HEK293 (cell line): ENCODE measurements around the gene PRICKLE1.

ENCODE experiments used
- BCL6B ChIP-seq: fragments of 450-650 bp; formaldehyde crosslinking; IDR thresholded peaks from 2 replicates; pipeline ENCODE4 v1.5.1; 2017; ENCODE audit warnings: missing biosample characterization, missing genetic modification characterization
- GLIS2 ChIP-seq: fragments of 450-650 bp; formaldehyde crosslinking; IDR thresholded peaks from 2 replicates; pipeline ENCODE4 v1.5.1; 2016; ENCODE audit warnings: missing biosample characterization, missing genetic modification characterization
- KLF8 ChIP-seq: fragments of 450-650 bp; formaldehyde crosslinking; IDR thresholded peaks from 2 replicates; pipeline ENCODE4 v1.5.1; 2016; ENCODE audit warnings: missing biosample characterization, missing genetic modification characterization
- KLF9 ChIP-seq: fragments of 450-650 bp; formaldehyde crosslinking; IDR thresholded peaks from 2 replicates; pipeline ENCODE4 v1.5.1; 2016; ENCODE audit warnings: missing biosample characterization, missing genetic modification characterization, low read depth
- MYNN ChIP-seq: fragments of 450-650 bp; formaldehyde crosslinking; IDR thresholded peaks from 2 replicates; pipeline ENCODE4 v1.5.1; 2016; ENCODE audit warnings: missing biosample characterization, missing genetic modification characterization, borderline replicate concordance
- OVOL3 ChIP-seq: fragments of 450-650 bp; formaldehyde crosslinking; IDR thresholded peaks from 2 replicates; pipeline ENCODE4 v1.5.1; 2016; ENCODE audit warnings: missing biosample characterization, missing genetic modification characterization
- PRDM4 ChIP-seq: fragments of 450-650 bp; formaldehyde crosslinking; IDR thresholded peaks from 2 replicates; pipeline ENCODE4 v1.5.1; 2017; ENCODE audit warnings: missing biosample characterization, missing genetic modification characterization
- SCRT2 ChIP-seq: fragments of 450-650 bp; formaldehyde crosslinking; IDR thresholded peaks from 2 replicates; pipeline ENCODE4 v1.5.1; 2016; ENCODE audit warnings: missing biosample characterization, missing genetic modification characterization
- ZBTB26 ChIP-seq: fragments of 450-650 bp; formaldehyde crosslinking; optimal IDR thresholded peaks from 2 replicates; pipeline ENCODE3; 2016; ENCODE audit warnings: missing biosample characterization, mild to moderate bottlenecking, missing genetic modification characterization
- ZBTB44 ChIP-seq: fragments of 450-650 bp; IDR thresholded peaks from 2 replicates; pipeline ENCODE4 v1.5.1; 2018; ENCODE audit warnings: missing biosample characterization, mild to moderate bottlenecking, missing genetic modification characterization
- ZNF10 ChIP-seq: fragments of 450-650 bp; formaldehyde crosslinking; IDR thresholded peaks from 2 replicates; pipeline ENCODE4 v1.5.1; 2017; ENCODE audit warnings: missing biosample characterization, missing genetic modification characterization
- ZNF138 ChIP-seq: fragments of 450-650 bp; formaldehyde crosslinking; IDR thresholded peaks from 2 replicates; pipeline ENCODE4 v1.5.1; 2016; ENCODE audit warnings: missing biosample characterization, missing genetic modification characterization, borderline replicate concordance
- ZNF140 ChIP-seq: fragments of 450-650 bp; formaldehyde crosslinking; IDR thresholded peaks from 2 replicates; pipeline ENCODE4 v1.5.1; 2016; ENCODE audit warnings: missing biosample characterization, missing genetic modification characterization
- ZNF16 ChIP-seq: fragments of 450-650 bp; formaldehyde crosslinking; IDR thresholded peaks from 2 replicates; pipeline ENCODE4 v1.5.1; 2016; ENCODE audit warnings: low read depth, missing biosample characterization, missing genetic modification characterization
- ZNF2 ChIP-seq: fragments of 450-650 bp; formaldehyde crosslinking; IDR thresholded peaks from 2 replicates; pipeline ENCODE4 v1.5.1; 2016; ENCODE audit warnings: missing biosample characterization, missing genetic modification characterization
- ZNF248 ChIP-seq: fragments of 450-650 bp; formaldehyde crosslinking; IDR thresholded peaks from 2 replicates; pipeline ENCODE4 v1.5.1; 2017; ENCODE audit warnings: missing biosample characterization, missing genetic modification characterization
- ZNF366 ChIP-seq: fragments of 450-650 bp; formaldehyde crosslinking; conservative IDR thresholded peaks from 2 replicates; pipeline ENCODE4 v1.5.1; 2016; ENCODE audit warnings: missing biosample characterization, missing genetic modification characterization
- ZNF416 ChIP-seq: fragments of 450-650 bp; formaldehyde crosslinking; IDR thresholded peaks from 2 replicates; pipeline ENCODE4 v1.5.1; 2016; ENCODE audit warnings: missing biosample characterization, missing genetic modification characterization
- ZNF473 ChIP-seq: fragments of 450-650 bp; formaldehyde crosslinking; IDR thresholded peaks from 2 replicates; pipeline ENCODE4 v1.5.1; 2017; ENCODE audit warnings: missing biosample characterization, missing genetic modification characterization
- ZNF521 ChIP-seq: fragments of 450-650 bp; formaldehyde crosslinking; IDR thresholded peaks from 2 replicates; pipeline ENCODE4 v1.5.1; 2017; ENCODE audit warnings: missing biosample characterization, mild to moderate bottlenecking, missing genetic modification characterization
- ZNF544 ChIP-seq: fragments of 450-650 bp; formaldehyde crosslinking; IDR thresholded peaks from 2 replicates; pipeline ENCODE4 v1.5.0; 2017; ENCODE audit warnings: missing biosample characterization, missing genetic modification characterization
- TF ChIP-seq, protein P1 (sequence below): fragments of 450-650 bp; formaldehyde crosslinking; IDR thresholded peaks from 2 replicates; pipeline ENCODE4 v1.5.1; 2016; ENCODE audit warnings: missing biosample characterization, missing genetic modification characterization

PRICKLE1 gene

GRCh38 chr12:42504049-42504448 is 85.5 kb downstream of the PRICKLE1 start (continued):
- TF ChIP-seq ZBTB44 (tag by site-specific recombination), result no peak; the same call in 1 of the 2 replicates
- no peak for TF ChIP-seq ZNF2
- no peak for TF ChIP-seq GLIS2 (tag by site-specific recombination)
- no peak for TF ChIP-seq ZNF544 (tag by site-specific recombination)
- no peak for TF ChIP-seq SCRT2 (tag by site-specific recombination)
- no peak for TF ChIP-seq KLF8 (tag by site-specific recombination)
- no peak for TF ChIP-seq ZNF248 (tag by site-specific recombination)
- TF ChIP-seq ZNF10 (tag by site-specific recombination), result peak; percentile 89
- TF ChIP-seq ZNF140 (tag by site-specific recombination), result no peak
- no peak for TF ChIP-seq ZBTB26 (tag by site-specific recombination)
- TF ChIP-seq MYNN (tag by site-specific recombination), result no peak
- TF ChIP-seq ZNF138, result no peak
- no peak for TF ChIP-seq ZNF16 (tag by site-specific recombination)
- TF ChIP-seq ZNF366, result no peak
- TF ChIP-seq ZNF473 (tag by site-specific recombination), result no peak
- no peak for TF ChIP-seq ZNF416 (tag by site-specific recombination)
- TF ChIP-seq ZNF521 (tag by site-specific recombination), result no peak
- no peak for TF ChIP-seq BCL6B (tag by site-specific recombination)
- TF ChIP-seq KLF9 (tag by site-specific recombination), result no peak
- TF ChIP-seq OVOL3 (tag by site-specific recombination), result no peak
- TF ChIP-seq, protein P1, sequence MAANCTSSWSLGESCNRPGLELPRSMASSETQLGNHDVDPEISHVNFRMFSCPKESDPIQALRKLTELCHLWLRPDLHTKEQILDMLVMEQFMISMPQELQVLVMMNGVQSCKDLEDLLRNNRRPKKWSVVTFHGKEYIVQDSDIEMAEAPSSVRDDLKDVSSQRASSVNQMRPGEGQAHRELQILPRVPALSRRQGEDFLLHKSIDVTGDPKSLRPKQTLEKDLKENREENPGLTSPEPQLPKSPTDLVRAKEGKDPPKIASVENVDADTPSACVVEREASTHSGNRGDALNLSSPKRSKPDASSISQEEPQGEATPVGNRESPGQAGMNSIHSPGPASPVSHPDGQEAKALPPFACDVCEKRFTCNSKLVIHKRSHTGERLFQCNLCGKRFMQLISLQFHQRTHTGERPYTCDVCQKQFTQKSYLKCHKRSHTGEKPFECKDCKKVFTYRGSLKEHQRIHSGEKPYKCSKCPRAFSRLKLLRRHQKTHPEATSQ (tag by site-specific recombination), result no peak
- peak; percentile 89 for TF ChIP-seq PRDM4 (tag by site-specific recombination)
- TF ChIP-seq, all 188 proteins: peak for 8
